Tibial nerve (tissue), 4 donors: ENCODE results near the gene DDX60.
"Not testable (repeated sequence)": the region's sequence is repeated elsewhere in the genome, so short reads cannot be mapped to it uniquely, and the experiment has no call there.

Source experiments
- CTCF ChIP-seq, 5 experiments: fragments of 200-600 bp in 3 of 5; fragments of 450-650 bp in 2 of 5; sonication (generic) in 3 of 5; IDR thresholded peaks; one replicate each; pipeline ENCODE4 v1.5.1; 2016 to 2019; ENCODE audit warnings: antibody characterized with exemption in 5 of 5, mild to moderate bottlenecking in 3 of 5, moderate library complexity in 2 of 5
- EP300 ChIP-seq, 2 donors: sonication (generic); formaldehyde crosslinking; IDR thresholded peaks; one replicate each; pipeline ENCODE4 v1.6.1; 2017; ENCODE audit warnings: antibody characterized with exemption in 2 of 2, mild to moderate bottlenecking in 1 of 2
- POLR2A ChIP-seq, 2 donors: fragments of 450-650 bp; IDR thresholded peaks; one replicate each; pipeline ENCODE4 v1.6.1; 2017; ENCODE audit warnings: antibody characterized with exemption in 2 of 2, mild to moderate bottlenecking in 2 of 2, moderate library complexity in 2 of 2

- TF ChIP-seq CTCF, POLR2A, EP300 (IDR thresholded peaks at IDR 0.05): not testable (repeated sequence)
Observed at GRCh38 chr4:168330575-168330974, 12.0 kb upstream of the DDX60 start.
